ENCODE measurements around the gene TMEM238.
A peak's percentile ranks its signal among the peaks of the same experiment; 100 is the strongest.
"Not testable (repeated sequence)": the region's sequence is repeated elsewhere in the genome, so short reads cannot be mapped to it uniquely, and the experiment has no call there.

TMEM238 gene

DNA sequence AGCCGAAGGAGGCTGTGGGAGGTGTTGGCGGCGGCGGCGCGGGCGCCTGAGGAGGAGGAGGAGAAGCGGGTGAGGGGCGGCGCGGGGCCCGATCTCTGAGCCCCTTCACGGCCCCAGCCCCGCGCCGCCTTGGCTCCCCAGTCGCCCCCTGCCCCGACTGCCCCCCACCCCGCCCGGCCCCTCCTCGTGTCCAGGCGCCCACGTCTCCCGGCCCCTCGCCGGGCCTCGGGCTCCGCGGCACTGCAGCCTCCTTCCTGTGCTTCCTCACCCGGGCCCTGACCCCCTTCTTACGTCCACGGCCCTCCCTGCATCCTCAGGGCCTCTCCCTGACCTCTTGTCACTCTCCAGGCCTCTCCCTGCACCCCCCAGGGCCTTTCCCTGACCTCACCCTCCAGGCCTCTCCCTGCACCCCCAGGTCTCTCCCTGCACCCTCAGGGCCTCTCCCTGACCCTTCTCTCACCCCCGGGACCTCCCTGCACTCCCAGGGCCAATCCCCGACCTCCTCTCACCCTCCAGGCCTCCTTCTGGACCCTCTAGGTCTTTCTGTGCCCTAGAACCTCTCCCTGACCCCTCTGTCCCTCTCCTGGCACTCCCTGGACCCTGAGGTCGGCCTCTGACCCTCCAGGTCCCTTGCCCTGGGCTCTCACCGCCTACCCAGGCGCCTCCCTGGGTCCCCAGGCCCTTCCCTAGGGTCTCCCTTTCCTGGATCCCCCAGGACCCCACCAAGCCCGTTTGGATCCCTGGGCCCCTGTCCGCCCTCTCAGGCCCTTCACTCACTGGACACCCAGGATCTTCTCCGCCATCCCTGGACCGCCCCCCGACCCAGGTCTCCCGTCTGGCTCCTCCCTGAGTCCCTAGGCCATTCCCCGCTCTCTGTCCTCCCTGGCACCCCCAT lies 44.0 kb downstream of the TMEM238 start:
- no peak for DNase-seq (ENCODE audit: low read depth in 2 of 2)

DNA sequence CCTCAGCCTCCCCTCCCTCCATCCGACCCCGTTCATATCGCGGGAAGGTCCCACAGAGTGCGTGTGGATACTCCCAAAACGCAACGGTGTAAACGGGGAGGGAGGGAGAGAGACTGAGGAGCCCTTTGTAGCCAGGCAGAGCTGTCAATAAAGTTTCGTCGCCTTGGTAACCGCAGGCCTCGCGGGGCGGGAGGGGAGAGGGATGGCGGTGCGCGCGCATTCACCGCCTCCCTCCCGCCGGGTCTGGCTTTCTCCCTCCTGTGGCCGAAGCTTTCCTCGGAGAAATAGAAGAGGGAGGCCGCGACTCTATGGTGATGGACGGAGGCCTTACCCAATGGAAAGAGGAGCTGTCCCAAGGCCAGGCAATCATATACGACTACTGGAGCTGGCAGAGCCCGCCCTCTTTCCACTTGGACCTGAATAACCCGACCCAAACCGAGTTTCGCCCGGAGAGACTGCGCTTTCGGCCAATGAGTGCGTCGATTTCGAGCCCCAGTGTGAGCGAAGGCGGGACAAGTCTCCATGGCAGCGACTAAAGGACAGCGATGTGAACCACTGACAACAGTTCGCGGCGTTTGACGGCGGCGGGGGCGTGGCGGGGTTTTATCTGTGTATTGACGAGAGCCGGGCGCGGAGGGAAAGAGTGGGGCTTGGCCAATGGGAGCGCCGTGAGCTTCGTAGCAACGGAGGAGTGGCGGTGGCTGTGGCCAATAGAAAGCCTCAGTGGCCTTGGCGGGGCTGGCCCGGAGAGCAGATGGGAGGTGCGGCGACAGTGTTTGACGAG lies 44.8 kb downstream of the TMEM238 start, which contains the start of gene KMT5C:
Gene KMT5C, plus strand, starts transcription at position 772 of the 784 bp plus-strand sequence. CDS start 2,061 bp downstream, outside the sequence.
- DNase-seq (ENCODE audit: low read depth in 2 of 2): peak; percentile 100

DNA sequence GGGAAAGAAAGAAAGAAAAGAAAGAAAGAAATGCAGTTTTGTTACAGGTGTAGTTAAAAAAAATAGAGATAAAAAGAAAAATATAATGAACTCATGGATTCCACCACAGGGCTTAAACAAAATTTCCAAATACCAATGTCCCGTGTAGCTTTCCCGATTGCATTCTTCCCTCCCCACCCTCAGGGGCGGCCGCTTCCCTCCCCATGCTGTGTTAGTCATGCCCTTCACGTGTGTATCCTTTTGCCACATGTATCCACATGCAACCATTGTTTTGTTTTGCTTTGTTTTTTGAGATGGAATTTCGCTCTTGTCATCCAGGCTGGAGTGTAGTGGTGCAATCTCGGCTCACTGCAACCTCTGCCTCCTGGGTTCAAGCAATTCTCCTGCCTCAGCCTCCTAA lies 48.0 kb downstream of the TMEM238 start:
- DNase-seq (ENCODE audit: low read depth in 2 of 2): no peak

DNA sequence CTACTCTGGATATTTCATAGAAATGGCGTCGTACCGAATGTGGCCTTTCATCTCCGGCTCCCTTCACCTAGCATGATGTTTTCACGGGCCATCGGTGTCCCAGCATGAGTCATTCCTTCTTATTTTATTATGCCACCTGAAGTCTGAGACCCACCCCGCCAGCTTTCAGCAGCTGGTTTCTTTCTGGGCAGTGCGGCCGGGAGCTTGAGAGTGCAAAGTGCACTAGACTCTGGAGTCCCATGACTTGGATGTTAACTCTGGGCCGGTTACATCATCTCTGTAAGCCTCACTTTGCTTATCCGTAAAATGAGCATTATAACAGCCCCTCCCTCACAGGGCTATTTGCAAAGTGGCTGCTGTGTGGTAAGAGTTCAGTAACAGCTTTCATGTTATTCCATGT lies 50.2 kb downstream of the TMEM238 start:
- DNase-seq (ENCODE audit: low read depth in 2 of 2): no peak

DNA sequence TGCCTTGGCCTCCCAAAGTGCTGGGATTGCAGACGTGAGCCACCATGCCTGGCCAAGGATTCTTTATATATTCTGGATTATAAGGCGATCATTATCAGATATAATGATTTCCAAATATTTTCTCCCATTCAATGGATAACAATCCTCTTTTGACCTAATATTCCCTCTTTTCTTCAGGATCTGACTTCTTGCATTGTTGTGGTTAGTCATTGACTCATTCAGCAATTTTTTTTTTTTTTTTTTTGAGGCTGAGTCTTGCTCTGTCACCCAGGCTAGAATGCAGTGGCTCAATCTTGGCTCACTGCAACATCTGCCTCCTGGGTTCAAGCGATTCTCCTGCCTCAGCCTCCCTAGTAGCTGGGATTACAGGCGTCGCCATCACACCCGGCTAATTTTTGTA lies 54.3 kb downstream of the TMEM238 start:
- DNase-seq (ENCODE audit: low read depth in 2 of 2): not testable (repeated sequence)
